ENCODE measurements around the gene ANKRD11. TPM values are rescaled to one million over a fixed set of nuclear protein-coding genes. Genes with fewer than 3 reads are reported as not detected.
"Not testable (repeated sequence)": the region's sequence is repeated elsewhere in the genome, so short reads cannot be mapped to it uniquely, and the experiment has no call there.

Gene ANKRD11
- total RNA-seq, 1 experiment from 2014 or later, result 34.4 TPM

- not testable (repeated sequence) for DNase-seq (ENCODE audit: low spot score)
These were observed 190.8 kb downstream of the ANKRD11 start for GRCh38 chr16:89299357-89300111.

- DNase-seq (ENCODE audit: low spot score), result no peak
These were observed 191.6 kb downstream of the ANKRD11 start for GRCh38 chr16:89298623-89299225.

GRCh38 chr16:89297910-89298545 lies 192.3 kb downstream of the ANKRD11 start:
- no peak for DNase-seq (ENCODE audit: low spot score)

GRCh38 chr16:89297156-89297874 lies 193.0 kb downstream of the ANKRD11 start:
- no peak for DNase-seq (ENCODE audit: low spot score)

GRCh38 chr16:89295915-89296314 lies 194.4 kb downstream of the ANKRD11 start:
- no peak for DNase-seq (ENCODE audit: low spot score)

- DNase-seq (ENCODE audit: low spot score), result no peak
These were observed 195.1 kb downstream of the ANKRD11 start for GRCh38 chr16:89295071-89295900.

GRCh38 chr16:89294486-89294885 lies 195.9 kb downstream of the ANKRD11 start:
- DNase-seq (ENCODE audit: low spot score), result no peak

- DNase-seq (ENCODE audit: low spot score), result no peak
These were observed 196.9 kb downstream of the ANKRD11 start for GRCh38 chr16:89293276-89294143.

- DNase-seq (ENCODE audit: low spot score), result no peak
These were observed 197.8 kb downstream of the ANKRD11 start for GRCh38 chr16:89292443-89293078.

- DNase-seq (ENCODE audit: low spot score), result no peak
These were observed 198.6 kb downstream of the ANKRD11 start for GRCh38 chr16:89291776-89292175.

GRCh38 chr16:89291363-89291762 lies 199.0 kb downstream of the ANKRD11 start:
- DNase-seq (ENCODE audit: low spot score), result no peak

GRCh38 chr16:89290887-89291286 lies 199.5 kb downstream of the ANKRD11 start:
- no peak for DNase-seq (ENCODE audit: low spot score)

- DNase-seq (ENCODE audit: low spot score), result no peak
These were observed 199.9 kb downstream of the ANKRD11 start for GRCh38 chr16:89290472-89290871.

- DNase-seq (ENCODE audit: low spot score), result peak; percentile 62
These were observed 200.6 kb downstream of the ANKRD11 start for GRCh38 chr16:89289428-89290395.

- DNase-seq (ENCODE audit: low spot score), result no peak
These were observed 201.4 kb downstream of the ANKRD11 start for GRCh38 chr16:89288966-89289365.

GRCh38 chr16:89288577-89288844 lies 201.8 kb downstream of the ANKRD11 start:
- DNase-seq (ENCODE audit: low spot score), result no peak

GRCh38 chr16:89287777-89288576 lies 202.4 kb downstream of the ANKRD11 start:
- no peak for DNase-seq (ENCODE audit: low spot score)

- no peak for DNase-seq (ENCODE audit: low spot score)
These were observed 204.3 kb downstream of the ANKRD11 start for GRCh38 chr16:89286096-89286495.
